ENCODE measurements around the gene MRPS33. TPM values are rescaled to one million over a fixed set of nuclear protein-coding genes. Genes with fewer than 3 reads are reported as not detected.

Gene MRPS33
- total and polyA plus RNA-seq, 2 of the 13 experiments (the other 11 are each of a cell fraction or from before 2014, with no cell fraction given), result 50.9 to 91.0 TPM

- TF ChIP-seq, protein P1, sequence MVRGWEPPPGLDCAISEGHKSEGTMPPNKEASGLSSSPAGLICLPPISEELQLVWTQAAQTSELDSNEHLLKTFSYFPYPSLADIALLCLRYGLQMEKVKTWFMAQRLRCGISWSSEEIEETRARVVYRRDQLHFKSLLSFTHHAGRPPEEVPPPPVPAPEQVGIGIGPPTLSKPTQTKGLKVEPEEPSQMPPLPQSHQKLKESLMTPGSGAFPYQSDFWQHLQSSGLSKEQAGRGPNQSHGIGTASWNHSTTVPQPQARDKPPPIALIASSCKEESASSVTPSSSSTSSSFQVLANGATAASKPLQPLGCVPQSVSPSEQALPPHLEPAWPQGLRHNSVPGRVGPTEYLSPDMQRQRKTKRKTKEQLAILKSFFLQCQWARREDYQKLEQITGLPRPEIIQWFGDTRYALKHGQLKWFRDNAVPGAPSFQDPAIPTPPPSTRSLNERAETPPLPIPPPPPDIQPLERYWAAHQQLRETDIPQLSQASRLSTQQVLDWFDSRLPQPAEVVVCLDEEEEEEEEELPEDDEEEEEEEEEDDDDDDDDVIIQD (CRISPR knock-in tag; IDR thresholded peaks at IDR 0.05; ENCODE audit: low read depth), result peak; percentile 68
- TF ChIP-seq HDAC2 (CRISPR knock-in tag; IDR thresholded peaks at IDR 0.05) (peak; percentile 79), MYPOP (CRISPR knock-in tag; IDR thresholded peaks at IDR 0.05) (peak; percentile 28; the same call in 1 of the 2 replicates), CEBPG (CRISPR knock-in tag; IDR thresholded peaks at IDR 0.05) (peak; percentile 98), ZSCAN9 (CRISPR knock-in tag; IDR thresholded peaks at IDR 0.05; ENCODE audit: borderline replicate concordance) (no peak), HOXA9 (CRISPR knock-in tag; IDR thresholded peaks at IDR 0.05; ENCODE audit: borderline replicate concordance) (peak; percentile 98), ZNF652 (CRISPR knock-in tag; IDR thresholded peaks at IDR 0.05; ENCODE audit: borderline replicate concordance, low read depth) (peak; percentile 44), ZNF546 (CRISPR knock-in tag; conservative IDR thresholded peaks at IDR 0.05) (no peak; the same call in 1 of the 2 replicates), MXD3 (CRISPR knock-in tag; IDR thresholded peaks at IDR 0.05) (no peak), HDAC6 (IDR thresholded peaks at IDR 0.05; ENCODE audit: low read depth, low read length) (no peak), MIER3 (CRISPR knock-in tag; IDR thresholded peaks at IDR 0.05; ENCODE audit: borderline replicate concordance) (peak; percentile 72; the same call in 1 of the 2 replicates), KAT7 (CRISPR knock-in tag; IDR thresholded peaks at IDR 0.05; ENCODE audit: borderline replicate concordance) (no peak), MEIS2 (CRISPR knock-in tag; IDR thresholded peaks at IDR 0.05) (peak; percentile 58; the same call in 1 of the 2 replicates), PITX1 (CRISPR knock-in tag; IDR thresholded peaks at IDR 0.05) (peak; percentile 59; the same call in 1 of the 2 replicates), NFYB (CRISPR knock-in tag; IDR thresholded peaks at IDR 0.05) (no peak), SOX5 (CRISPR knock-in tag; IDR thresholded peaks at IDR 0.05; ENCODE audit: borderline replicate concordance) (peak; percentile 90)
- TF ChIP-seq, protein P2, sequence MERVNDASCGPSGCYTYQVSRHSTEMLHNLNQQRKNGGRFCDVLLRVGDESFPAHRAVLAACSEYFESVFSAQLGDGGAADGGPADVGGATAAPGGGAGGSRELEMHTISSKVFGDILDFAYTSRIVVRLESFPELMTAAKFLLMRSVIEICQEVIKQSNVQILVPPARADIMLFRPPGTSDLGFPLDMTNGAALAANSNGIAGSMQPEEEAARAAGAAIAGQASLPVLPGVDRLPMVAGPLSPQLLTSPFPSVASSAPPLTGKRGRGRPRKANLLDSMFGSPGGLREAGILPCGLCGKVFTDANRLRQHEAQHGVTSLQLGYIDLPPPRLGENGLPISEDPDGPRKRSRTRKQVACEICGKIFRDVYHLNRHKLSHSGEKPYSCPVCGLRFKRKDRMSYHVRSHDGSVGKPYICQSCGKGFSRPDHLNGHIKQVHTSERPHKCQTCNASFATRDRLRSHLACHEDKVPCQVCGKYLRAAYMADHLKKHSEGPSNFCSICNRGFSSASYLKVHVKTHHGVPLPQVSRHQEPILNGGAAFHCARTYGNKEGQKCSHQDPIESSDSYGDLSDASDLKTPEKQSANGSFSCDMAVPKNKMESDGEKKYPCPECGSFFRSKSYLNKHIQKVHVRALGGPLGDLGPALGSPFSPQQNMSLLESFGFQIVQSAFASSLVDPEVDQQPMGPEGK (CRISPR knock-in tag; IDR thresholded peaks at IDR 0.05), result peak; percentile 25; the same call in 1 of the 2 replicates
- TF ChIP-seq, protein P3, sequence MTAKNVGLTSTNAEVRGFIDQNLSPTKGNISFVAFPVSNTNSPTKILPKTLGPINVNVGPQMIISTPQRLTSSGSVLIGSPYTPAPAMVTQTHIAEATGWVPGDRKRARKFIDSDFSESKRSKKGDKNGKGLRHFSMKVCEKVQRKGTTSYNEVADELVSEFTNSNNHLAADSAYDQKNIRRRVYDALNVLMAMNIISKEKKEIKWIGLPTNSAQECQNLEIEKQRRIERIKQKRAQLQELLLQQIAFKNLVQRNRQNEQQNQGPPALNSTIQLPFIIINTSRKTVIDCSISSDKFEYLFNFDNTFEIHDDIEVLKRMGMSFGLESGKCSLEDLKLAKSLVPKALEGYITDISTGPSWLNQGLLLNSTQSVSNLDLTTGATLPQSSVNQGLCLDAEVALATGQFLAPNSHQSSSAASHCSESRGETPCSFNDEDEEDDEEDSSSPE (CRISPR knock-in tag; IDR thresholded peaks at IDR 0.05), result peak; percentile 21; the same call in 1 of the 2 replicates
- TF ChIP-seq, protein P4, sequence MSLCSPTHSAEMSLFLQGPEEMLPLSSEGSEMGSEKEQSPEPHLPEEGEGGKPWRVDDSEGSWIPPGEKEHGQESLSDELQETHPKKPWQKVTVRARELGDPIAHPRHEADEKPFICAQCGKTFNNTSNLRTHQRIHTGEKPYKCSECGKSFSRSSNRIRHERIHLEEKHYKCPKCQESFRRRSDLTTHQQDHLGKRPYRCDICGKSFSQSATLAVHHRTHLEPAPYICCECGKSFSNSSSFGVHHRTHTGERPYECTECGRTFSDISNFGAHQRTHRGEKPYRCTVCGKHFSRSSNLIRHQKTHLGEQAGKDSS (CRISPR knock-in tag; IDR thresholded peaks at IDR 0.05; ENCODE audit: borderline replicate concordance, low read depth), result no peak
- TF ChIP-seq, protein P5, sequence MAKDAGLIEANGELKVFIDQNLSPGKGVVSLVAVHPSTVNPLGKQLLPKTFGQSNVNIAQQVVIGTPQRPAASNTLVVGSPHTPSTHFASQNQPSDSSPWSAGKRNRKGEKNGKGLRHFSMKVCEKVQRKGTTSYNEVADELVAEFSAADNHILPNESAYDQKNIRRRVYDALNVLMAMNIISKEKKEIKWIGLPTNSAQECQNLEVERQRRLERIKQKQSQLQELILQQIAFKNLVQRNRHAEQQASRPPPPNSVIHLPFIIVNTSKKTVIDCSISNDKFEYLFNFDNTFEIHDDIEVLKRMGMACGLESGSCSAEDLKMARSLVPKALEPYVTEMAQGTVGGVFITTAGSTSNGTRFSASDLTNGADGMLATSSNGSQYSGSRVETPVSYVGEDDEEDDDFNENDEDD (CRISPR knock-in tag; IDR thresholded peaks at IDR 0.05; ENCODE audit: borderline replicate concordance), result 0 out of 2 replicates have a peak, but pooled peaks have one; percentile 22
Observed at GRCh38 chr7:140972876-140973829, 41.6 kb downstream of the MRPS33 start (continued).

All from HepG2 (cell line).